Spinal cord (tissue), 10 donors: ENCODE results near the gene CNTFR. TPM values are rescaled to one million over a fixed set of nuclear protein-coding genes. Genes with fewer than 3 reads are reported as not detected.
A peak's percentile ranks its signal among the peaks of the same experiment; 100 is the strongest.

Source experiments
- DNase-seq, 6 donors: peaks; one replicate each; pipeline versions ENCODE4 v3.0.0 to v3.0.0-alpha.2; 2013 to 2015; ENCODE audit warnings: low spot score in 6 of 6, low read depth in 4 of 6
- H3K27ac ChIP-seq: one replicate; pipeline ENCODE4 v1.5.1; 2013; ENCODE audit warnings: low read depth, low read length, control low read depth
- H3K27me3 ChIP-seq: one replicate; pipeline ENCODE4 v1.6.1; 2013; ENCODE audit warnings: low read length; ENCODE audit not compliant: control insufficient read depth, insufficient read depth
- H3K36me3 ChIP-seq: one replicate; pipeline ENCODE4 v1.6.1; 2013; ENCODE audit warnings: low read length; ENCODE audit not compliant: control insufficient read depth, insufficient read depth
- H3K4me1 ChIP-seq: one replicate; pipeline ENCODE4 v1.6.1; 2013; ENCODE audit warnings: low read length; ENCODE audit not compliant: control insufficient read depth, insufficient read depth
- H3K4me3 ChIP-seq: one replicate; pipeline ENCODE4 v1.5.1; 2013; ENCODE audit warnings: low read depth, low read length, control low read depth
- H3K9me3 ChIP-seq: one replicate; pipeline ENCODE4 v1.6.1; 2013; ENCODE audit warnings: low read length; ENCODE audit not compliant: control insufficient read depth, insufficient read depth
- WGBS: methylation state at CpG from one replicate; pipeline ENCODE4 v1.1.5; 2013; ENCODE audit warnings: missing lambda C conversion rate; ENCODE audit not compliant: insufficient coverage; 5-methylcytosine and 5-hydroxymethylcytosine counted together
- polyA plus RNA-seq, 2 donors: library from polyadenylated mRNA; unstranded; fragments of 120-200 nt; gene quantifications; one replicate each; pipeline ENCODE4 v1.2.1, GENCODE V29; 2013; ENCODE audit not compliant: insufficient read length in 2 of 2
- total RNA-seq, 2 donors: library from RNA; depleted of rRNA in 1 of 2; stranded (reverse); fragments of 120-200 nt in 1 of 2; fragments of >200 nt in 1 of 2; gene quantifications; one replicate each; pipeline versions ENCODE4 v1.2.3 to v1.2.4, GENCODE V29; 2013 to 2014
- donor health status: healthy.

The CNTFR gene
- total and polyA plus RNA-seq, 4 donors, result 9.6 to 110 (median 62.3) TPM

GRCh38 chr9:34572628-34573027 lies 16.9 kb downstream of the CNTFR start:
- Histone ChIP-seq H3K9me3 (no peaks in the 10 kb centered on the region), H3K4me3 (no peak overlapping the region), H3K27me3 (no peaks in the 10 kb centered on the region), H3K4me1 (peaks cover 76% of the 10 kb centered on the region), H3K27ac (peak overlapping the region; percentile 25), H3K36me3 (peaks cover 45% of the 10 kb centered on the region)
- DNase-seq, result no peak
- WGBS, result 75% methylated on average over 5 of the region's 6 CpGs

DNA sequence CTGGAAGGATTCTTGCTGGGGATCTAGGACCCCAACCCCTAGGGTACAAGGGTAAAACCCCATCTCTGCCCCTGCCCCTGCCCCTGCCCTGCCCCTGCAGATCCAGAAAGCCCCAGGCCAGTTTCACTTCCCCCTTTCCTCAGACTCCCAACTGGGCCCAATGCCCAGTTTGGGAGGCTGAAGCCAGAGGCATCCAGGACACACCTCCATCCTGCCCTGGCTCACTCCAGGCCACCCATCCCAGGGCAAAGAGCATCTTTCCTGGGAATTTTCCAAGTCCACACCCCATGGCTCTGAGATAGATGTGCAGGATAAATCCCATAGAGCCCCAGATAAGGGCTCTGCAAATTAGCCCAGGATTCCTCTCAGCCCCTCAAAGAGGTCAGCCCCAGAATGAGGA lies 17.4 kb downstream of the CNTFR start:
- Histone ChIP-seq H3K4me1 (peaks cover 70% of the 10 kb centered on the region), H3K27me3 (no peaks in the 10 kb centered on the region), H3K36me3 (peaks cover 48% of the 10 kb centered on the region), H3K9me3 (no peaks in the 10 kb centered on the region), H3K4me3 (no peak overlapping the region), H3K27ac (peak overlapping the region; percentile 25)
- DNase-seq, result no peak

- Histone ChIP-seq H3K36me3 (peaks cover 47% of the 10 kb centered on the region), H3K27me3 (no peaks in the 10 kb centered on the region), H3K27ac (peak overlapping the region; percentile 70), H3K4me1 (peaks cover 66% of the 10 kb centered on the region), H3K4me3 (no peak overlapping the region), H3K9me3 (no peaks in the 10 kb centered on the region)
- 26% methylated on average over 5 of the region's 12 CpGs for WGBS
- DNase-seq, result peak in 2 of 6 donors; percentile 68 to 70
These were observed 18.1 kb downstream of the CNTFR start for GRCh38 chr9:34571481-34571810.

GRCh38 chr9:34570809-34571480 lies 18.6 kb downstream of the CNTFR start:
- Histone ChIP-seq H3K27me3 (no peaks in the 10 kb centered on the region), H3K27ac (peak overlapping the region; percentile 70), H3K4me1 (peaks cover 66% of the 10 kb centered on the region), H3K36me3 (peaks cover 49% of the 10 kb centered on the region), H3K4me3 (no peak overlapping the region), H3K9me3 (no peaks in the 10 kb centered on the region)
- DNase-seq, result no peak
- 54% methylated on average over 4 of the region's 7 CpGs for WGBS

DNA sequence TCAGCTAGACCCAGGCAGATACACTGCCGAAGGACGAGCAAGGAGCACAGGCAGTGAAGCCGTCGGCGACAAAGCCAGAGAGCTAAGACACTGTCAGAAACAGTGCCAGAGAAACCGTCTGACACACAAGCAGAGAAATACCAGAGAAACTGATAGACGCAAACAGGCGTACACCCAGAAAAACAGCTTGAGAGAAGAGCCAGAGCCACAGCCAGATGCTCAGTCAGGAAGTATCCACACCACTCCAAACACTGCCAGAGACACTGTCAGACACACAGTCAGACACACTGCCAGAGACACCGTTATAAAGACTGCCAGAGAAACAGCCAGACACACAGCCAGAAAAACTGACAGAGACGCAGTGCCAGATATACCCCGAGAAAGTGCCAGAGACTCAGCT lies 19.1 kb downstream of the CNTFR start:
- H3K9me3 ChIP-seq, result no peaks in the 10 kb centered on the region
- DNase-seq, result peak in 2 of 6 donors; percentile 65 to 94
- no peak overlapping the region for H3K4me3 ChIP-seq
- peaks cover 52% of the 10 kb centered on the region for H3K36me3 ChIP-seq
- no peaks in the 10 kb centered on the region for H3K27me3 ChIP-seq
- H3K27ac ChIP-seq, result peak overlapping the region; percentile 70
- WGBS, result 27% methylated on average over 11 of the region's 11 CpGs
- H3K4me1 ChIP-seq, result peaks cover 63% of the 10 kb centered on the region

DNA sequence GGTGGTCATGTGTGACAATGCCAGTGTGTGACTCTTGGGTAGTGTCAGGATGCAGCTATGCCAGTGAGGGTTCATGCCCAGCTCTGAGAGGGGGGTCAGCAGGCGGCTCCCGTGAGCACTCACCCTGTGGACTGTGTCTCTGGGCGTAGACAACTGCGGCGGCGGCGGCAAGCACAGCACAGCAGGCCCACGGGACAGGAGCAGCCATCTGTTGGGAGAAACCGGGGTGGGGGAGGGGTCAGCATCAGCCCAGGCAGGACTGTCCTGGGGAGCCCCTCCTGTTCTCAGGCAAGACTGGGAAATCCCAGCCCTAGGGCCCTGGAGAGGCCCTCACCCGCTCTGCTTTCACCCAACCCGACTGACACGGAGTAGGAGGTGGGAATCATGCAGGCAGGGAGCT lies 20.8 kb downstream of the CNTFR start:
- peaks cover 53% of the 10 kb centered on the region for H3K36me3 ChIP-seq
- DNase-seq, result peak in 1 of 6 donors; percentile 37
- H3K4me1 ChIP-seq, result peaks cover 49% of the 10 kb centered on the region
- H3K4me3 ChIP-seq, result no peak overlapping the region
- H3K27ac ChIP-seq, result no peak overlapping the region
- no peaks in the 10 kb centered on the region for H3K27me3 ChIP-seq
- no peaks in the 10 kb centered on the region for H3K9me3 ChIP-seq
- 44% methylated on average over 10 of the region's 12 CpGs for WGBS

- no peak overlapping the region for H3K27ac ChIP-seq
- no peaks in the 10 kb centered on the region for H3K9me3 ChIP-seq
- peaks cover 46% of the 10 kb centered on the region for H3K4me1 ChIP-seq
- no peaks in the 10 kb centered on the region for H3K27me3 ChIP-seq
- WGBS, result 77% methylated on average over 1 of the region's 7 CpGs
- no peak for DNase-seq
- H3K36me3 ChIP-seq, result peaks cover 53% of the 10 kb centered on the region
- no peak overlapping the region for H3K4me3 ChIP-seq
These were observed 21.4 kb downstream of the CNTFR start for GRCh38 chr9:34568133-34568532.

GRCh38 chr9:34566972-34567371 lies 22.6 kb downstream of the CNTFR start:
- Histone ChIP-seq H3K9me3 (no peaks in the 10 kb centered on the region), H3K4me3 (no peak overlapping the region), H3K36me3 (peaks cover 64% of the 10 kb centered on the region), H3K4me1 (peaks cover 41% of the 10 kb centered on the region), H3K27ac (no peak overlapping the region), H3K27me3 (no peaks in the 10 kb centered on the region)
- peak in 1 of 6 donors; percentile 52 for DNase-seq
- 53% methylated on average over 6 of the region's 6 CpGs for WGBS

DNA sequence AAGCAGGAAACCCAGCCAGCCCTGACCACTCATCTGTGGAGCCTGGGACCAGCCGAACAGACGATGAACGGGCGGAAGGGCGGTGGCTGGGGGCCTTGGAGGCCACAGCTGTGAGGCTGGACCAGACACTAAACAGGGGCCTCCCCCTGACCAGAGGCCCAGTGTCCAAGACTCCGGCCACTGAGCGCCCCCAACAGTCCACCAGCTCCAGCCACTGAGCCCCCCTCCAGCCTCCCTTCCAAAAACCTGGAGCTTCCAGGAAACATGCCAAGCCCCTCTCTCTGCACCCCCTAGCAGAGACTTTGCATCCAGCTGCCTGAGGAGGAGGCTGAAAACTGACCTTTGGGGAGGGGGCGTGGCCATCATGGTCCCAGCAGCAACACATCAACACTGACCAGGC lies 23.2 kb downstream of the CNTFR start:
- 62% methylated on average over 8 of the region's 8 CpGs for WGBS
- H3K9me3 ChIP-seq, result no peaks in the 10 kb centered on the region
- H3K4me3 ChIP-seq, result no peak overlapping the region
- no peak overlapping the region for H3K27ac ChIP-seq
- H3K4me1 ChIP-seq, result peaks cover 35% of the 10 kb centered on the region
- peaks cover 65% of the 10 kb centered on the region for H3K36me3 ChIP-seq
- no peak for DNase-seq
- H3K27me3 ChIP-seq, result no peaks in the 10 kb centered on the region

DNA sequence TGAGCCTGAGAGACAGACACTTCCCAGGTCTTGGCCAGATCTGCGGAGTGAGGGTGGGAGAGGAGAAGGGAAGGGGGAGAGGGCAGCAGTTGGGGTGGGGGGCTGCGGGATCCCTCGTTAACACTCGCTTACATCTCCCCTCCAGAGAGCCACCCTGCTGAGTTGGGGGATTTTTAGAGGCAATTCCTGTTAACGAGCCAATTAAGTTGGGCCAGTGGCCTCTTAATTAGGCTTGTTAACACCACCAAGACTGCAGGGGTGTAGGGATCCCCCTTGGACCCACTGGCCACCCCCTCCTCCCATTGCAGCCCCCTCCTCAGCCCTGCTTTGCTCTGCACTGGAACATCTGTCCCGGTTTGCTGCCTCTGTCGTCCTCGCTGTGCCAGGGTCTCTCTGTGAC lies 23.7 kb downstream of the CNTFR start:
- Histone ChIP-seq H3K27ac (no peak overlapping the region), H3K36me3 (peaks cover 66% of the 10 kb centered on the region), H3K4me1 (peaks cover 32% of the 10 kb centered on the region), H3K27me3 (no peaks in the 10 kb centered on the region), H3K9me3 (no peaks in the 10 kb centered on the region), H3K4me3 (no peak overlapping the region)
- no peak for DNase-seq
- 54% methylated on average over 4 of the region's 8 CpGs for WGBS
